ENCODE results near the gene REG1A. TPM values are rescaled to one million over a fixed set of nuclear protein-coding genes. Genes with fewer than 3 reads are reported as not detected.

The REG1A gene, protein sequence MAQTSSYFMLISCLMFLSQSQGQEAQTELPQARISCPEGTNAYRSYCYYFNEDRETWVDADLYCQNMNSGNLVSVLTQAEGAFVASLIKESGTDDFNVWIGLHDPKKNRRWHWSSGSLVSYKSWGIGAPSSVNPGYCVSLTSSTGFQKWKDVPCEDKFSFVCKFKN
- total RNA-seq (2022; extraction: Qiagen RNA extraction; ENCODE audit: low read depth), result not detected in 5 replicates

DNA sequence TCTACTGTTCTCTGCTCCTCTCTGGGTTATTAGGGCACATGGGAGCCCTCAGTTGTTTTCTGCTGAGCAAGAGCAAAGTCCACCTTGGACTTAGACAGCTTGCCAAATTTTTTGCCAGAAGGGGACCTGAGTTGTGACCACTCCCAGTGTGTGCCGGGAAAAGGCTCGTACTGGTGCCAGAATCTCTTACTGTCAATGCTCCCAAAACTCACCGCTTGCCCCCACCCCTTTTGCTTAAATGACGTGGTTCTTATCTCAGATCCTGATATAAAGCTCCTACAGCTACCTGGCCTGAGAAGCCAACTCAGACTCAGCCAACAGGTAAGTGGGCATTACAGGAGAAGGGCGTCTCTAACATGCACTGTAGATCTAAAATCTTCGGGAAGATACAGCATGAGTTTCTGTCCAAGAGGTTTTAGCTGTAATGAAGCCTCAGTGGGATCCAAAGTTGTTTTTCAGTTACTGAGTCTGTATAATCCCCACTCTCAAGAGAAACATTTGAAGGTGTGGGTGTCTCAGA is at the start of gene REG1A:
Gene REG1A (plus strand): TSS at position 295 of the 520 bp plus-strand sequence. CDS start 374 bp downstream, outside the sequence.

DNA sequence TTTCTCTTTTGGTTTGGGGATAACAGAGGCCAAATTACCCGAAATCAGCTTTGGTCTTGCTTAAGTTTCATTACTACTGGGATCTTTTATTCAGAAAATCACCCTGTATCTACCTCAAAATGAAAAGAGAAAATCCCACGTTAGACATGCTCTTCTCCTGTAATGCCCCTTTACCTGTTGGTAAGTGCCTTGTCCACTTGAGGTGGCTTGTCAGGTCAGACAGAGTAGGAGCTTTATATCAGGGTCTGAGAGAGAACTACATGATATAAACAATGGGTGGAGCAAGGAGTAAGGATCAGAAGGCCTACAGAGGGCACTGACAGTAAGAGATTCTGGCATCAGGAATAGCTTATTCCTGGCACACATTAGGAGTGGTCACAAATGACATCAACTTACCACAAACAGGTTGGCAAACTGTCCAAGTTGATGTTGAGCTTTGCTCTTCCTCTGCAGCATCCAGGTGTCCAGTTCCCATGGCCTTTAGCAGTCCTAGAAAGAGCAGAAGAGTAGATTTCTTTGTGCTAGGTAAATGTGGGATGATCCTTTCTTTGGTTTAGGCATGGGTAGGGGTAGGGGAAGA is 32.4 kb upstream of the REG1A start, which contains the start of gene REG1B:
Gene REG1B (minus strand): TSS at position 209 of the 580 bp plus-strand sequence. CDS start 381 bp downstream, outside the sequence.

DNA sequence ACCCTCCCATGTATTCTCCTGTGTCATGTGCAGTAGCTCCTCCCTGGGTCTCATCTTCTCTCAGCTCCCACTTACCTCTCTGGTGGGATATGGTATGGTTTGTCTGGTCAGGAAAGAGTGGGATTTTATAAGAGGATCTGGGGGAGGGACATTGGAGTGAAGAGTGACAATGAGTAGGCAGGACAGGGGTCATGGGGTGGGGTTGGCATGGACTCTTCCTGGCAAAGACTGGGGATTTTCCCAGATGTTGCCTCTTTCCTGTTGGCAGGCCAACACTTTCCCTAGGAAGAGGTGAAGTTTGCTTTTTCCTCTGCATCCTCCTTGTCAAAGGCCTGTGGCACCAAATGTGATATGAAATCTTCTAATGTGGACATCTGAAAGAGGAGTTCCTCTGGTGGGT is 39.4 kb downstream of the REG1A start, which contains the start of gene REG3A:
Gene REG3A (minus strand): TSS at position 101 of the 400 bp plus-strand sequence. CDS start 348 bp downstream, outside the sequence.

Other genes starting within 250 kb of the REG1A start
- 0.10 TPM in 1 of 5 replicates, not detected in the others for gene REG3G, start 94.8 kb upstream of the REG1A start, total RNA-seq (2022; extraction: Qiagen RNA extraction; ENCODE audit: low read depth)
- not detected in 5 replicates for gene REG1B, start 32.5 kb upstream of the REG1A start, total RNA-seq (2022; extraction: Qiagen RNA extraction; ENCODE audit: low read depth)
- gene REG3A, start 39.3 kb downstream of the REG1A start, total RNA-seq (2022; extraction: Qiagen RNA extraction; ENCODE audit: low read depth), result not detected in 5 replicates